H9 (cell line): Measurements from ENCODE around the gene POLR2L. TPM values are rescaled to one million over a fixed set of nuclear protein-coding genes. Genes with fewer than 3 reads are reported as not detected.

ENCODE experiments used
- DNase-seq: peaks from one replicate; pipeline ENCODE4 v3.0.0-alpha.2; 2017
- H2AFZ ChIP-seq: one replicate; pipeline ENCODE4 v1.6.1; 2013; ENCODE audit warnings: mild to moderate bottlenecking, low read length, control low read depth, moderate library complexity
- H2AK5ac ChIP-seq: 2 replicates; pipeline ENCODE4 v1.6.1; 2013; ENCODE audit warnings: low read length, control low read depth, mixed read lengths; ENCODE audit not compliant: insufficient read length
- H2BK120ac ChIP-seq: one replicate; pipeline ENCODE4 v1.6.1; 2013; ENCODE audit warnings: low read depth, mild to moderate bottlenecking, low read length, control low read depth, inconsistent platforms; ENCODE audit not compliant: poor library complexity, severe bottlenecking
- H2BK12ac ChIP-seq: 2 replicates; pipeline ENCODE4 v1.6.1; 2013; ENCODE audit warnings: low read length, control low read depth, mixed read lengths, low read depth; ENCODE audit not compliant: insufficient read length
- H2BK15ac ChIP-seq: 2 replicates; pipeline ENCODE4 v1.6.1; 2013; ENCODE audit warnings: low read depth, low read length, control low read depth
- H2BK20ac ChIP-seq: one replicate; pipeline ENCODE4 v1.6.1; 2013; ENCODE audit warnings: low read depth, mild to moderate bottlenecking, low read length, control low read depth, inconsistent platforms; ENCODE audit not compliant: poor library complexity, severe bottlenecking
- H2BK5ac ChIP-seq: 2 replicates; pipeline ENCODE4 v1.6.1; 2013; ENCODE audit warnings: low read length, control low read depth, mixed read lengths; ENCODE audit not compliant: insufficient read length
- H3K14ac ChIP-seq: 2 replicates; pipeline ENCODE4 v1.6.1; 2013; ENCODE audit warnings: low read length, control low read depth; ENCODE audit not compliant: insufficient read depth
- H3K18ac ChIP-seq: 2 replicates; pipeline ENCODE4 v1.6.1; 2013; ENCODE audit warnings: low read depth, mild to moderate bottlenecking, mixed read lengths, low read length, control low read depth; ENCODE audit not compliant: insufficient read length
- H3K23ac ChIP-seq: 2 replicates; pipeline ENCODE4 v1.6.1; 2013; ENCODE audit warnings: low read length, control low read depth, mixed read lengths, low read depth; ENCODE audit not compliant: insufficient read length
- H3K23me2 ChIP-seq: 2 replicates; pipeline ENCODE4 v1.6.1; 2013; ENCODE audit warnings: low read depth, mild to moderate bottlenecking, mixed read lengths, low read length, control low read depth; ENCODE audit not compliant: insufficient read length, poor library complexity, severe bottlenecking
- H3K27ac ChIP-seq: 2 replicates; pipeline ENCODE4 v1.5.1; 2013; ENCODE audit warnings: low read length, control low read depth, mixed read lengths, low read depth; ENCODE audit not compliant: insufficient read length
- H3K27me3 ChIP-seq: 2 replicates; pipeline ENCODE4 v1.6.1; 2013; ENCODE audit warnings: low read length, control low read depth, inconsistent platforms; ENCODE audit not compliant: insufficient read depth
- H3K4ac ChIP-seq: 2 replicates; pipeline ENCODE4 v1.6.1; 2013; ENCODE audit warnings: low read depth, mild to moderate bottlenecking, control low read depth, inconsistent platforms, low read length, moderate library complexity
- H3K4me1 ChIP-seq: 2 replicates; pipeline ENCODE4 v1.6.1; 2013; ENCODE audit warnings: low read length, control low read depth, inconsistent platforms; ENCODE audit not compliant: insufficient read depth
- H3K4me2 ChIP-seq: 2 replicates; pipeline ENCODE4 v1.6.1; 2013; ENCODE audit warnings: low read length, control low read depth, mixed read lengths; ENCODE audit not compliant: insufficient read length, insufficient read depth
- H3K56ac ChIP-seq: 2 replicates; pipeline ENCODE4 v1.6.1; 2013; ENCODE audit warnings: low read depth, mild to moderate bottlenecking, mixed read lengths, low read length, control low read depth; ENCODE audit not compliant: insufficient read length
- H3K79me1 ChIP-seq: 2 replicates; pipeline ENCODE4 v1.6.1; 2013; ENCODE audit warnings: low read depth, mild to moderate bottlenecking, moderate library complexity, low read length, control low read depth, inconsistent platforms; ENCODE audit not compliant: insufficient read depth, poor library complexity, severe bottlenecking
- H3K79me2 ChIP-seq: 2 replicates; pipeline ENCODE4 v1.6.1; 2013; ENCODE audit warnings: low read length, control low read depth, inconsistent platforms; ENCODE audit not compliant: insufficient read depth
- H3K9ac ChIP-seq: 2 replicates; pipeline ENCODE4 v1.6.1; 2013; ENCODE audit warnings: low read length, control low read depth, mixed read lengths; ENCODE audit not compliant: insufficient read length; ENCODE audit errors: extremely low read depth
- H3K9me3 ChIP-seq: one replicate; pipeline ENCODE4 v1.6.1; 2013; ENCODE audit warnings: low read depth, low read length, inconsistent platforms; ENCODE audit not compliant: control insufficient read depth
- H3T11ph ChIP-seq: one replicate; pipeline ENCODE4 v1.6.1; 2013; ENCODE audit warnings: mild to moderate bottlenecking, low read length, control low read depth, inconsistent platforms
- H4K20me1 ChIP-seq: one replicate; pipeline ENCODE4 v1.6.1; 2013; ENCODE audit not compliant: control insufficient read depth, insufficient read length, insufficient read depth
- H4K5ac ChIP-seq: 2 replicates; pipeline ENCODE4 v1.6.1; 2013; ENCODE audit warnings: low read depth, mild to moderate bottlenecking, mixed read lengths, low read length, control low read depth; ENCODE audit not compliant: insufficient read length
- H4K8ac ChIP-seq: replicated peaks from 2 replicates; pipeline ENCODE4 v1.6.1; 2013; ENCODE audit warnings: low read length, control low read depth, mixed read lengths, low read depth; ENCODE audit not compliant: insufficient read length
- H4K91ac ChIP-seq: 2 replicates; pipeline ENCODE4 v1.6.1; 2013; ENCODE audit warnings: low read depth, mild to moderate bottlenecking, moderate library complexity, mixed read lengths, low read length, control low read depth; ENCODE audit not compliant: insufficient read length
- H3K27ac Mint-ChIP-seq, 3 experiments: 2 replicates in 2 of 3; 3 replicates in 1 of 3; pipeline ENCODE4 v1.8.0; 2020 to 2021; ENCODE audit warnings: mixed read lengths in 3 of 3, mild to moderate bottlenecking in 1 of 3, moderate library complexity in 1 of 3
- H3K27me3 Mint-ChIP-seq: 2 replicates; pipeline ENCODE4 v1.8.0; 2021; ENCODE audit warnings: low read depth, mild to moderate bottlenecking, moderate library complexity, mixed read lengths
- H3K36me3 Mint-ChIP-seq, 3 experiments: 2 replicates in 2 of 3; 3 replicates in 1 of 3; pipeline ENCODE4 v1.8.0; 2020 to 2021; ENCODE audit warnings: low read depth in 3 of 3, mixed read lengths in 3 of 3; ENCODE audit not compliant: insufficient read depth in 1 of 3
- H3K4me1 Mint-ChIP-seq, 2 experiments: 2 replicates each; pipeline ENCODE4 v1.8.0; 2020; ENCODE audit warnings: mixed read lengths in 2 of 2
- H3K4me3 Mint-ChIP-seq, 2 experiments: 2 replicates in 1 of 2; 3 replicates in 1 of 2; pipeline ENCODE4 v1.8.0; 2020 to 2021; ENCODE audit warnings: mild to moderate bottlenecking in 2 of 2, mixed read lengths in 2 of 2, moderate library complexity in 1 of 2
- H3K9me3 Mint-ChIP-seq, 2 experiments: 2 replicates in 1 of 2; 3 replicates in 1 of 2; pipeline ENCODE4 v1.8.0; 2020; ENCODE audit warnings: mild to moderate bottlenecking in 2 of 2, mixed read lengths in 2 of 2, moderate library complexity in 1 of 2
- WGBS: extraction: QIAGEN DNeasy Blood & Tissue Kit; methylation state at CpG from one replicate; pipeline ENCODE4 v1.1.7; 2013; ENCODE audit warnings: missing lambda C conversion rate, low lambda C conversion rate, mixed read lengths; ENCODE audit not compliant: insufficient read length; ENCODE audit errors: extremely low coverage; 5-methylcytosine and 5-hydroxymethylcytosine counted together
- total RNA-seq: library from RNA; stranded (reverse); gene quantifications from 2 replicates; pipeline ENCODE4 v1.2.1, GENCODE V29; 2021
- TF ChIP-seq, protein P1 (sequence below): fragments of 200-600 bp; sonication (generic); conservative IDR thresholded peaks from 3 replicates; pipeline ENCODE4 v1.8.0; 2021; ENCODE audit warnings: antibody characterized with exemption, mild to moderate bottlenecking

Gene POLR2L
- total RNA-seq, 1 experiment from 2014 or later, result 135 TPM

DNA sequence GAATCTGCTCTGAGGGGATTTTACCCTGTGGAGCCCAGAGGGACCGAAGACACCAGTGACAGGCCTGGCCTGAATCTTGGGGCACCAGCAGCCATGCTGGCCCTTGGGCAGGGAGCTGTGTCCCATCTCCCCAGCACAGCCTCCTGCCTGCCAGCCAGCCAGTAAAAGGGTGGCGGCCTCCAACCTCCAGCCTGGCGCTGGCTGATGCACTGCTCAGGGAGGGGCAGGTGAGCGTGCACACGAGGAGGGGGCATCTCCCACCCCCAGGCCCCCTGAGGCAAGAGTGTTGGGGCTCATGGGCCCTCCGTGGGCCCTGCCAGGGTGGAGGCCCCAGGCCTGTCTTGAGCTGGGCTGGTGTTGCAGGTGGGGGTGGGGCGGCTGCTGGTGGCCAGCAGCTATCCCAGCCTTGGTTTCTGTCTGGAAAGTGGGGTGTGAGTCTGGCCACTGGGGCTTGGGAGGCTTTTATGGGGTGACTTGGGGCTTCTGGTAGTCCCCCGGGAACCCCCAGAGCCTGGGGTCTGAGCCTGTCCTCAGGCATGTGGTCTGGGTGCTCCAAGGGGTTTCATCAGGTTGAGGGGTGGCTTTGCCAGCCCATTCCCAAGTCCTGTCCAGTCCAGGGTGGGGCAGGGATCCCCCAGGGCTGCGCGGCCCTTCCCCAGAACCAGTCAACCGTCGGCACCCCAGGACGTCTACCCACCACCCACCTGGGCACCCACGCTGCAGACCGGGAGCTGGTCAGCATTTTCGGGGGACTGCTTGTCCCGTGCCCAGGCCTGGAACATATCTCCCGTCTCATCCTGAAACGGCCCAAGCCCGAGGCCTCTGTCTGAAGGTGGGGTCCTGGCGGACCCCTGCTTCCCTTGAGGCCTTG lies 18.1 kb upstream of the POLR2L start:
- Histone ChIP-seq H3K14ac (no peak overlapping the region), H3K27me3 (no peaks in the 10 kb centered on the region), H2AFZ (no peak overlapping the region), H4K8ac (no peak overlapping the region), H2BK120ac (no peak overlapping the region), H3K23ac (no peak overlapping the region), H3K9me3 (no peaks in the 10 kb centered on the region), H4K20me1 (no peaks in the 10 kb centered on the region), H3K4me2 (no peak overlapping the region), H3K4me1 (no peaks in the 10 kb centered on the region; the same call in 1 of the 2 replicates), H3K27ac (no peak overlapping the region), H2BK15ac (no peak overlapping the region), H2BK12ac (no peak overlapping the region), H3K79me1 (no peaks in the 10 kb centered on the region), H3K9ac (no peak overlapping the region), H3K4ac (no peak overlapping the region), H3K79me2 (no peaks in the 10 kb centered on the region), H4K91ac (no peak overlapping the region), H3K56ac (no peak overlapping the region), H3K18ac (no peak overlapping the region), H3T11ph (no peak overlapping the region), H2BK20ac (no peak overlapping the region), H2BK5ac (no peak overlapping the region), H3K23me2 (no peaks in the 10 kb centered on the region), H4K5ac (no peak overlapping the region), H2AK5ac (no peak overlapping the region)
- Mint-ChIP-seq H3K27me3 (peaks cover 21% of the 10 kb centered on the region), H3K4me1 (peaks cover 22 to 66% of the 10 kb centered on the region in 2 experiments), H3K9me3 (no peaks in the 10 kb centered on the region), H3K27ac (no peak overlapping the region), H3K36me3 (peaks cover 0 to 13% (median 0%) of the 10 kb centered on the region in 3 experiments; a peak in 3 of 7 replicates), H3K4me3 (no peak overlapping the region; a peak in 1 of 5 replicates)
- TF ChIP-seq, protein P1, sequence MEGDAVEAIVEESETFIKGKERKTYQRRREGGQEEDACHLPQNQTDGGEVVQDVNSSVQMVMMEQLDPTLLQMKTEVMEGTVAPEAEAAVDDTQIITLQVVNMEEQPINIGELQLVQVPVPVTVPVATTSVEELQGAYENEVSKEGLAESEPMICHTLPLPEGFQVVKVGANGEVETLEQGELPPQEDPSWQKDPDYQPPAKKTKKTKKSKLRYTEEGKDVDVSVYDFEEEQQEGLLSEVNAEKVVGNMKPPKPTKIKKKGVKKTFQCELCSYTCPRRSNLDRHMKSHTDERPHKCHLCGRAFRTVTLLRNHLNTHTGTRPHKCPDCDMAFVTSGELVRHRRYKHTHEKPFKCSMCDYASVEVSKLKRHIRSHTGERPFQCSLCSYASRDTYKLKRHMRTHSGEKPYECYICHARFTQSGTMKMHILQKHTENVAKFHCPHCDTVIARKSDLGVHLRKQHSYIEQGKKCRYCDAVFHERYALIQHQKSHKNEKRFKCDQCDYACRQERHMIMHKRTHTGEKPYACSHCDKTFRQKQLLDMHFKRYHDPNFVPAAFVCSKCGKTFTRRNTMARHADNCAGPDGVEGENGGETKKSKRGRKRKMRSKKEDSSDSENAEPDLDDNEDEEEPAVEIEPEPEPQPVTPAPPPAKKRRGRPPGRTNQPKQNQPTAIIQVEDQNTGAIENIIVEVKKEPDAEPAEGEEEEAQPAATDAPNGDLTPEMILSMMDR, result no peak
- DNase-seq, result no peak
- WGBS, result no CpG with 5 or more reads among the region's 21 CpGs
